Renal pelvis (tissue), 4 donors: ENCODE results near the gene PCARE. TPM values are rescaled to one million over a fixed set of nuclear protein-coding genes. Genes with fewer than 3 reads are reported as not detected.

Experiments used
- DNase-seq: peaks from one replicate; pipeline ENCODE4 v3.0.0-alpha.2; 2013
- polyA plus RNA-seq, 3 donors: library from polyadenylated mRNA; unstranded; fragments of 120-200 nt; gene quantifications; one replicate each; pipeline ENCODE4 v1.2.1, GENCODE V29; 2013; ENCODE audit not compliant: insufficient read length in 3 of 3

PCARE gene
- polyA plus RNA-seq, 3 donors: 0.30 to 0.46 (median 0.32) TPM

- DNase-seq: no peak
These were observed 34.4 kb downstream of the PCARE start for GRCh38 chr2:29039718-29040480.

- no peak for DNase-seq
These were observed 39.1 kb downstream of the PCARE start for GRCh38 chr2:29035016-29035745.

- no peak for DNase-seq
These were observed 40.7 kb downstream of the PCARE start for GRCh38 chr2:29033656-29034055.

- DNase-seq: no peak
These were observed 41.2 kb downstream of the PCARE start for GRCh38 chr2:29033172-29033571.

GRCh38 chr2:29032189-29032588 is 42.1 kb downstream of the PCARE start:
- DNase-seq: no peak

- no peak for DNase-seq
These were observed 43.3 kb downstream of the PCARE start for GRCh38 chr2:29031046-29031445.

GRCh38 chr2:29025711-29026110 is 48.6 kb downstream of the PCARE start:
- DNase-seq: no peak

GRCh38 chr2:29024882-29025430 is 49.4 kb downstream of the PCARE start:
- no peak for DNase-seq

GRCh38 chr2:29023188-29023587 is 51.1 kb downstream of the PCARE start:
- DNase-seq: no peak

- no peak for DNase-seq
These were observed 51.6 kb downstream of the PCARE start for GRCh38 chr2:29022679-29023078.

GRCh38 chr2:29021886-29022285 is 52.4 kb downstream of the PCARE start:
- DNase-seq: no peak

- DNase-seq: no peak
These were observed 56.4 kb downstream of the PCARE start for GRCh38 chr2:29017716-29018435.

- DNase-seq: no peak
These were observed 57.8 kb downstream of the PCARE start for GRCh38 chr2:29016504-29016903.

- DNase-seq: no peak
These were observed 58.4 kb downstream of the PCARE start for GRCh38 chr2:29015701-29016470.

- no peak for DNase-seq
These were observed 59.4 kb downstream of the PCARE start for GRCh38 chr2:29014811-29015421.

- DNase-seq: no peak
These were observed 60.0 kb downstream of the PCARE start for GRCh38 chr2:29014331-29014730.

GRCh38 chr2:29013057-29013780 is 61.1 kb downstream of the PCARE start:
- no peak for DNase-seq

- no peak for DNase-seq
These were observed 62.1 kb downstream of the PCARE start for GRCh38 chr2:29012211-29012681.
